CD8-positive, alpha-beta memory T cell (primary cell): ENCODE data around the gene AMHR2. TPM values are rescaled to one million over a fixed set of nuclear protein-coding genes. Genes with fewer than 3 reads are reported as not detected.

Source experiments
- CTCF ChIA-PET: fragments of 350-600 bp; sonication (Branson Sonifier 250); formaldehyde crosslinking; loops from one replicate; lab custom pipeline; 2021; ENCODE audit warnings: antibody characterized with exemption; lab: Charles Lee
- POLR2A ChIA-PET: fragments of 350-600 bp; sonication (Branson Sonifier 250); formaldehyde crosslinking; loops from one replicate; lab custom pipeline; 2021; ENCODE audit warnings: antibody characterized with exemption; lab: Charles Lee
- DNase-seq, 5 donors: peaks; one replicate each; pipeline versions ENCODE4 v3.0.0 to v3.0.0-alpha.2; 2020 to 2022; ENCODE audit warnings: mixed read lengths in 1 of 5
- H3K27ac ChIP-seq: one replicate; pipeline ENCODE4 v1.7.0; 2013; ENCODE audit warnings: low read depth, mild to moderate bottlenecking, low read length, moderate library complexity
- H3K27me3 ChIP-seq: 2 replicates; pipeline ENCODE4 v1.7.0; 2013; ENCODE audit warnings: low read length, mild to moderate bottlenecking; ENCODE audit not compliant: insufficient read depth, poor library complexity, severe bottlenecking
- H3K36me3 ChIP-seq: 2 replicates; pipeline ENCODE4 v1.7.0; 2013; ENCODE audit warnings: mild to moderate bottlenecking, low read length, moderate library complexity; ENCODE audit not compliant: insufficient read depth
- H3K4me1 ChIP-seq: 2 replicates; pipeline ENCODE4 v1.7.0; 2013; ENCODE audit warnings: mild to moderate bottlenecking, low read length, moderate library complexity; ENCODE audit not compliant: insufficient read depth
- H3K4me3 ChIP-seq: 2 replicates; pipeline ENCODE4 v1.7.0; 2013; ENCODE audit warnings: mild to moderate bottlenecking, low read length
- H3K9me3 ChIP-seq: 2 replicates; pipeline ENCODE4 v1.7.0; 2013; ENCODE audit warnings: mild to moderate bottlenecking, low read length
- H3K27ac Mint-ChIP-seq, 8 donors: one replicate each; pipeline ENCODE4 v1.8.0; 2020 to 2021; ENCODE audit warnings: mixed read lengths in 8 of 8, mild to moderate bottlenecking in 6 of 8, inconsistent platforms in 3 of 8, moderate library complexity in 3 of 8
- H3K27me3 Mint-ChIP-seq, 2 donors: one replicate each; pipeline ENCODE4 v1.8.0; 2020 to 2021; ENCODE audit warnings: mixed read lengths in 2 of 2, mild to moderate bottlenecking in 1 of 2, moderate library complexity in 1 of 2
- H3K36me3 Mint-ChIP-seq, 3 donors: one replicate each; pipeline ENCODE4 v1.8.0; 2020 to 2021; ENCODE audit warnings: mixed read lengths in 3 of 3, inconsistent platforms in 1 of 3, mild to moderate bottlenecking in 1 of 3
- H3K4me1 Mint-ChIP-seq, 3 donors: one replicate each; pipeline ENCODE4 v1.8.0; 2020 to 2021; ENCODE audit warnings: mixed read lengths in 3 of 3, inconsistent platforms in 1 of 3, mild to moderate bottlenecking in 1 of 3
- H3K4me3 Mint-ChIP-seq, 7 donors: one replicate each; pipeline ENCODE4 v1.8.0; 2020 to 2021; ENCODE audit warnings: mixed read lengths in 7 of 7, mild to moderate bottlenecking in 6 of 7, moderate library complexity in 4 of 7, inconsistent platforms in 2 of 7
- H3K9me3 Mint-ChIP-seq, 5 donors: one replicate each; pipeline ENCODE4 v1.8.0; 2020 to 2022; ENCODE audit warnings: mixed read lengths in 5 of 5, mild to moderate bottlenecking in 3 of 5, moderate library complexity in 2 of 5, inconsistent platforms in 1 of 5
- polyA plus RNA-seq: library from polyadenylated mRNA; unstranded; fragments of 300-500 nt; fragmentation: Illumina TruSeq; gene quantifications from one replicate; pipeline ENCODE4 v1.2.3, GENCODE V29; 2021
- total RNA-seq, 2 experiments: library from RNA; stranded (reverse); gene quantifications; one replicate each; pipeline ENCODE4 v1.2.3, GENCODE V29; 2021

The AMHR2 gene
- total and polyA plus RNA-seq, 3 experiments from 2014 or later, result not detected

DNA sequence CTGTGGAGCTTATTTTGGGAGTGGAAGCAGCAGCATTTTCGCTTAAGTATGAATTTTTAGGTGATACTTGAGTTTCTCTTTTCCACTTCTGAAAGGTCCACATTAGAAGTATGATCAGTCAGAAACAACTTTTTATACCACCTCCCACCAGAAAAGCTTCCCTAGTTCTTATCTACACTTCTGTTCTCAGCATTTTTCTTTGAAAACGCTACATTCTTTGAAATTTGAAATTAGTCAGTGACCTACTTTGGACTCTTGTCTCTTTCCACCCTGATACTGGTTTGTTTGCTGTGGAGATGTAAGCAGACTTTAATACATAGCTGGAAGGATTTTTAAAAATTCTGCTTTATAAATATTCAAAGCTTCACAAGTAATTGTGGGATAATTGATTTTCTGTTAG lies 50.4 kb downstream of the AMHR2 start:
- CTCF ChIA-PET, result interaction anchor here (1.1 to 4.7 kb wide), 3 partner anchors 20 to 34 kb away, joined by 3 to 23 read pairs (median 3); partner anchors contain the start of gene NPFF
- Mint-ChIP-seq H3K9me3 (no peaks in the 10 kb centered on the region), H3K36me3 (peaks cover 18 to 90% (median 18%) of the 10 kb centered on the region in 3 donors), H3K4me3 (peak overlapping the region in 1 of 7 donors; percentile 12), H3K27me3 (no peaks in the 10 kb centered on the region), H3K4me1 (peaks cover 42 to 67% (median 57%) of the 10 kb centered on the region in 3 donors), H3K27ac (peak overlapping the region in 7 of 8 donors; percentile 68 to 93 (median 81))
- H3K36me3 ChIP-seq, result peaks cover 80% of the 10 kb centered on the region
- H3K27ac ChIP-seq, result no peak overlapping the region
- POLR2A ChIA-PET, result interaction anchor here (1.3 to 1.4 kb wide), 2 partner anchors 19 to 26 kb away, joined by 3 to 4 read pairs; partner anchors contain the start of gene TARBP2
- peaks cover 5% of the 10 kb centered on the region for H3K4me1 ChIP-seq
- no peak for DNase-seq
- H3K9me3 ChIP-seq, result no peaks in the 10 kb centered on the region
- H3K27me3 ChIP-seq, result no peaks in the 10 kb centered on the region
- no peak overlapping the region for H3K4me3 ChIP-seq

DNA sequence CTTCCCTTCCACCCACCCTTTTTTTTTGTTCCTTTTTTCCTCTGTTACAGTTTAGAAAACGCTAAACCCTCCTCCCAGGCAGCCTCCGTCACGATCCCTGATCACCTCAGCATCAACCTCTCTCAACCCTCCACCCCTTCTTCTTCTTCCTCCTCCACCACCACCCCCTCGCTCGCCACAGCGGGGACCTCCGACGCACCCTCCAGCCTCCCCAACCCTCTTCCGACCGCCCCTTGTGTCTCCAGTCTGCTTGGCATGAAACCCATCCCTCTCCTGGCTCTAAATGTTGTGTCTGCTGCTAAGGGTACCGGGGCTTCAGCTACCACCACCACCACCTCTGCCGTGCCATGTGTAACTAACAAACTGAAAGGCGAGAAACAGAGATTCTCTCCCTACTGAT lies 51.2 kb downstream of the AMHR2 start:
- Histone ChIP-seq H3K27ac (no peak overlapping the region), H3K36me3 (peaks cover 82% of the 10 kb centered on the region), H3K27me3 (no peaks in the 10 kb centered on the region), H3K4me3 (no peak overlapping the region), H3K4me1 (peaks cover 5% of the 10 kb centered on the region), H3K9me3 (no peaks in the 10 kb centered on the region)
- Mint-ChIP-seq H3K4me3 (peak overlapping the region in 6 of 7 donors; percentile 4 to 67 (median 38)), H3K9me3 (no peaks in the 10 kb centered on the region), H3K27me3 (no peaks in the 10 kb centered on the region), H3K36me3 (peaks cover 18 to 90% (median 19%) of the 10 kb centered on the region in 3 donors), H3K27ac (peak overlapping the region; percentile 68 to 97 (median 85)), H3K4me1 (peaks cover 42 to 69% (median 57%) of the 10 kb centered on the region in 3 donors)
- ChIA-PET POLR2A (interaction anchor here (0.7 to 1.3 kb wide), 5 partner anchors 12 to 56 kb away, joined by 3 to 9 read pairs (median 4); partner anchors contain the start of gene MAP3K12), CTCF (interaction anchor here (0.9 to 4.7 kb wide), 5 partner anchors 20 to 924 kb away, joined by 3 to 23 read pairs (median 4); partner anchors contain the start of genes MAP3K12 and NPFF)
- DNase-seq, result peak in 1 of 5 donors; percentile 35

DNA sequence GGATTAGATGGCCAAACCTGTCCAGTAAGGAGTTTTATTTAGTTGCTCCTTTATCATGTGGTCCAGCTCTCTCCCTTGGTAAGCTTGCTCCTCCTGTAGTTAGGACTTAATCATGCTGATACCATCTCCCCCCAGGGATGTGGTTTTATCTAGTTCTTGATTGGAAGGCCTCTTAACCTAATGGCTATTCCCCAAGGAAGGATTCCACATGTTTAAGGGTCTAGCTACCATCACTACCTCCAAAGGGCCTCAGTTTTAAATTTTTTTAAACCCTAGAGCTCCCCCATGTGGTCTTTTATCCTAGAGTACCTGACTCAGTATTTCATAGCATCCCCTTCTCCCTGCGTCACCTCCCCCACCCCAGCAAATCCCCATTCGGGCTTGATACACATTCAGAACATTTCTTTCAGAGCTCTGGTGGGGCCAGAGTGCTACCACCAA lies 53.1 kb downstream of the AMHR2 start:
- H3K4me1 Mint-ChIP-seq, result peaks cover 36 to 59% (median 46%) of the 10 kb centered on the region in 3 donors
- H3K27me3 ChIP-seq, result no peaks in the 10 kb centered on the region
- CTCF ChIA-PET, result interaction anchor here (0.7 to 4.7 kb wide), 5 partner anchors 8 to 132 kb away, joined by 3 to 23 read pairs (median 4); partner anchors contain the start of genes NPFF and PRR13
- peaks cover 5% of the 10 kb centered on the region for H3K4me1 ChIP-seq
- peak in 1 of 5 donors; percentile 10 for DNase-seq
- H3K27me3 Mint-ChIP-seq, result no peaks in the 10 kb centered on the region
- no peaks in the 10 kb centered on the region for H3K9me3 ChIP-seq
- POLR2A ChIA-PET, result interaction anchor here (0.8 to 1.7 kb wide), 3 partner anchors 13 to 22 kb away, joined by 3 to 4 read pairs (median 3); no protein-coding TSS in a partner anchor
- H3K4me3 Mint-ChIP-seq, result no peak overlapping the region
- H3K4me3 ChIP-seq, result no peak overlapping the region
- H3K27ac Mint-ChIP-seq, result peak overlapping the region in 7 of 8 donors; percentile 21 to 86 (median 67)
- H3K9me3 Mint-ChIP-seq, result no peaks in the 10 kb centered on the region
- no peak overlapping the region for H3K27ac ChIP-seq
- peaks cover 13 to 92% (median 13%) of the 10 kb centered on the region in 3 donors for H3K36me3 Mint-ChIP-seq
- peaks cover 79% of the 10 kb centered on the region for H3K36me3 ChIP-seq

DNA sequence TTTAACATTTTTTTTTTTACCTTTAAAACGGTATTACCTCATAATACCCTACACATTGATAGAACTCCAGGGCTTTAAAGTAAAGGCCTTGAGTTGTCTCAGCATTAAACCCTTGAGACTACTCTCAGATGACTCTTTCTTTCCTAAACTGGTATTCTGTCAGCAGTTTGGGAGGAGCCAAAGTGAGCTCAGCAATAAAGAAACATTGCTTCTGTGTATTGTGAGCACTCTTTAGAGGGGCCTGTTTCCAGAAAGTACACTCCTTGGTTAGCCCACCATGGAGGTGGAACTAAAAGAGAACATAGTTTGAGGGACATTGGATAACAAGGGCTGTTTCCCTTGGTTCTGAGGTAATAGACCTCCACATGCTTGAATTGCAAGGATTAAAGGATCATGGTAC lies 55.2 kb downstream of the AMHR2 start:
- H3K4me1 Mint-ChIP-seq, result peaks cover 21 to 44% (median 29%) of the 10 kb centered on the region in 3 donors
- no peaks in the 10 kb centered on the region for H3K9me3 ChIP-seq
- no peaks in the 10 kb centered on the region for H3K4me1 ChIP-seq
- H3K9me3 Mint-ChIP-seq, result no peaks in the 10 kb centered on the region
- H3K27me3 ChIP-seq, result no peaks in the 10 kb centered on the region
- ChIA-PET CTCF (interaction anchor here (1.2 to 2.6 kb wide), 3 partner anchors 10 to 30 kb away, joined by 3 to 10 read pairs (median 3); partner anchors contain the start of gene TARBP2), POLR2A (interaction anchor here (0.6 kb wide), 1 partner anchor 14 kb away, joined by 3 read pairs; no protein-coding TSS in a partner anchor)
- H3K36me3 Mint-ChIP-seq, result peaks cover 13 to 90% (median 16%) of the 10 kb centered on the region in 3 donors
- peak overlapping the region in 4 of 8 donors; percentile 0 to 43 (median 24) for H3K27ac Mint-ChIP-seq
- H3K27ac ChIP-seq, result no peak overlapping the region
- H3K4me3 Mint-ChIP-seq, result no peak overlapping the region
- H3K36me3 ChIP-seq, result peaks cover 62% of the 10 kb centered on the region
- H3K27me3 Mint-ChIP-seq, result no peaks in the 10 kb centered on the region
- no peak for DNase-seq
- H3K4me3 ChIP-seq, result no peak overlapping the region

DNA sequence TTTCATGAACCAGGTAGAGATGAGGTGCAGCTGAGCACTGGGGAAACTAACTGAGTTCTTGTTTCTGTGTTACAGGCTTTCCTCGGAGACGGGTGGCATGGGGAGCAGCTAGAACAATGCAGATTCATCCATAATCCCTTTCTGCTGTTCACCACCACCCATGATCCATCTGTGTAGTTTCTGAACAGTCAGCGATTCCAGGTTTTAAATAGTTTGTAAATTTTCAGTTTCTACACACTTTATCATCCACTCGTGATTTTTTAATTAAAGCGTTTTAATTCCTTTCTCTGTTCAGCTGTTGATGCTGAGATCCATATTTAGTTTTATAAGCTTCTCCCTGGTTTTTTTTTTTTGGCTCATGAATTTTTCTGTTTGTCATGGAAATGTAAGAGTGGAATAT lies 55.7 kb downstream of the AMHR2 start:
- ChIA-PET POLR2A (interaction anchor here (0.6 kb wide), 2 partner anchors 15 to 22 kb away, joined by 3 to 6 read pairs; partner anchors contain the start of gene TARBP2), CTCF (interaction anchor here (1.5 to 2.6 kb wide), 2 partner anchors 22 to 29 kb away, joined by 3 to 10 read pairs; partner anchors contain the start of gene TARBP2)
- peaks cover 16 to 39% (median 24%) of the 10 kb centered on the region in 3 donors for H3K4me1 Mint-ChIP-seq
- H3K4me3 ChIP-seq, result no peak overlapping the region
- H3K27ac Mint-ChIP-seq, result peak overlapping the region in 4 of 8 donors; percentile 0 to 54 (median 34)
- no peak for DNase-seq
- no peaks in the 10 kb centered on the region for H3K4me1 ChIP-seq
- H3K27me3 Mint-ChIP-seq, result no peaks in the 10 kb centered on the region
- H3K9me3 ChIP-seq, result no peaks in the 10 kb centered on the region
- H3K4me3 Mint-ChIP-seq, result no peak overlapping the region
- H3K9me3 Mint-ChIP-seq, result no peaks in the 10 kb centered on the region
- H3K27ac ChIP-seq, result no peak overlapping the region
- peaks cover 57% of the 10 kb centered on the region for H3K36me3 ChIP-seq
- no peaks in the 10 kb centered on the region for H3K27me3 ChIP-seq
- H3K36me3 Mint-ChIP-seq, result peaks cover 13 to 90% (median 14%) of the 10 kb centered on the region in 3 donors

DNA sequence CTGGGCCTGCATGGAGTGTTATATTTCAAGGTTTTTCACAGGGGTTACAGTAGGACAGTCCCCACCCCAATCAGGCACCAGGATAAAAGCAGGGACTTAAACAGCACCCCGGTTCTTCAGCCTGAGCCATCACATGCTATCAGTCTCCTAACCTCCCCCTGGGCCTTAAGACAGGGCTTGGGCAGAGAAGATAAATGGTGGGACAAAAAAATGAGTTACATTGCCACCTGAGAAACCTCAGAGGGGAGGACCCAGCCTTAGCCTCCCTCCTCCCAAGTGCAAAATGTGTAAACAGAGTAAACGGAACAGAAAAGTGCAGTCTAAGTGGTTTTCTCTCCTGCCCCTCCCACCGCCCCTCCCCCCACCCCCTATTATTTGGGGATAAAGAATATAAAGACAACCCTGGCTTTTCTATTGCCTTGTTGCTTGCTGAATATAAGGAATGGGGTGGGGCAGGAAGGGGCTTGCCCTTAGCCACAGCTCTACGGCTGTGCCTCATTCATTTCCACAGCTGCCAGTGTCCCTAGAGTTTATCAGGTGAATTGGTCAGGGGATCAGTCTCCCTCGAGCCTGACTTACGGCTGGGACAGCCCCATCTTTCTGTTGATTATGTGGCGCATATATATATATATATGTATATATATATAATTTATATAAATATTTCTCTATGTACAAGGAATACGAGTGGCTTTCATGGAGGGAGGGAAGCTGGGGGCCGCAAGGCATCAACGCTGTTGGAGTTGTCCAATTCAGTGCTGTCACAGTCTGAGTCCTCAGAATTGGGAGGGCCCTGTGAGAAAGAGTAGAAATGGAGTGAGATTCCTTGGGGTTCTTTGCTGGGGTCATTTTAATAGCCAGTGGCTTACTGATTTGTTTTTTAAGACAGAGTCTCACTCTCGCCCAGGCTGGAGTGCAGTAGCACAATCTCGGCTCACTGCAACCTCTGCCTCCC lies 57.1 kb downstream of the AMHR2 start:
- POLR2A ChIA-PET, result interaction anchor here (0.6 kb wide), 1 partner anchor 10 kb away, joined by 4 read pairs; no protein-coding TSS in a partner anchor
- no peaks in the 10 kb centered on the region for H3K27me3 Mint-ChIP-seq
- no peak for DNase-seq
- no peak overlapping the region for H3K4me3 ChIP-seq
- peaks cover 53% of the 10 kb centered on the region for H3K36me3 ChIP-seq
- H3K4me3 Mint-ChIP-seq, result no peak overlapping the region
- H3K27me3 ChIP-seq, result no peaks in the 10 kb centered on the region
- no peak overlapping the region for H3K27ac ChIP-seq
- peaks cover 7 to 25% (median 12%) of the 10 kb centered on the region in 3 donors for H3K4me1 Mint-ChIP-seq
- no peaks in the 10 kb centered on the region for H3K9me3 ChIP-seq
- peaks cover 12 to 89% (median 13%) of the 10 kb centered on the region in 3 donors for H3K36me3 Mint-ChIP-seq
- no peaks in the 10 kb centered on the region for H3K9me3 Mint-ChIP-seq
- CTCF ChIA-PET, result interaction anchor here (1.0 to 1.9 kb wide), 8 partner anchors 10 to 159 kb away, joined by 3 to 7 read pairs (median 4); partner anchors contain the start of gene AAAS
- peak overlapping the region in 3 of 8 donors; percentile 33 to 36 (median 35) for H3K27ac Mint-ChIP-seq
- H3K4me1 ChIP-seq, result no peaks in the 10 kb centered on the region
